Immature natural killer cell (primary cell): Measurements from ENCODE around the gene GBP7. TPM values are rescaled to one million over a fixed set of nuclear protein-coding genes. Genes with fewer than 3 reads are reported as not detected.
A peak's percentile ranks its signal among the peaks of the same experiment; 100 is the strongest.

Experiments
- DNase-seq, 3 donors: peaks; one replicate each; pipeline ENCODE4 v3.0.0; 2022; ENCODE audit warnings: mixed read lengths in 1 of 3
- H3K27ac Mint-ChIP-seq, 6 donors: one replicate each; pipeline ENCODE4 v1.8.0; 2020; ENCODE audit warnings: mixed read lengths in 6 of 6, mild to moderate bottlenecking in 5 of 6, inconsistent platforms in 4 of 6, moderate library complexity in 3 of 6
- H3K27me3 Mint-ChIP-seq, 3 donors: one replicate each; pipeline ENCODE4 v1.8.0; 2020 to 2021; ENCODE audit warnings: low read depth in 3 of 3, mild to moderate bottlenecking in 3 of 3, mixed read lengths in 3 of 3, moderate library complexity in 3 of 3, inconsistent platforms in 1 of 3
- H3K36me3 Mint-ChIP-seq, 3 donors: one replicate each; pipeline ENCODE4 v1.8.0; 2020; ENCODE audit warnings: mixed read lengths in 3 of 3, inconsistent platforms in 2 of 3, mild to moderate bottlenecking in 2 of 3
- H3K4me1 Mint-ChIP-seq, 2 donors: one replicate each; pipeline ENCODE4 v1.8.0; 2020; ENCODE audit warnings: inconsistent platforms in 2 of 2, mild to moderate bottlenecking in 2 of 2, mixed read lengths in 2 of 2, moderate library complexity in 1 of 2
- H3K4me3 Mint-ChIP-seq, 5 donors: one replicate each; pipeline ENCODE4 v1.8.0; 2020; ENCODE audit warnings: mild to moderate bottlenecking in 5 of 5, mixed read lengths in 5 of 5, inconsistent platforms in 3 of 5, moderate library complexity in 3 of 5
- H3K9me3 Mint-ChIP-seq, 6 donors: one replicate each; pipeline ENCODE4 v1.8.0; 2020; ENCODE audit warnings: mild to moderate bottlenecking in 6 of 6, mixed read lengths in 6 of 6, inconsistent platforms in 4 of 6, moderate library complexity in 3 of 6
- polyA plus RNA-seq, 3 donors: library from polyadenylated mRNA; unstranded; fragments of 300-500 nt; fragmentation: Illumina TruSeq; gene quantifications; one replicate each; pipeline ENCODE4 v1.2.3, GENCODE V29; 2021

The GBP7 gene
- polyA plus RNA-seq, 3 donors from 2014 or later, result not detected

- H3K27ac Mint-ChIP-seq, result no peak overlapping the region
- H3K36me3 Mint-ChIP-seq, result no peaks in the 10 kb centered on the region
- no peaks in the 10 kb centered on the region for H3K4me1 Mint-ChIP-seq
- no peak overlapping the region for H3K4me3 Mint-ChIP-seq
- peaks cover 0 to 2% (median 0%) of the 10 kb centered on the region in 3 donors for H3K27me3 Mint-ChIP-seq
- no peaks in the 10 kb centered on the region for H3K9me3 Mint-ChIP-seq
- DNase-seq, result no peak
Measured at GRCh38 chr1:89087241-89087640, 88.6 kb downstream of the GBP7 start.

- H3K4me3 Mint-ChIP-seq, result no peak overlapping the region
- peak in 2 of 3 donors; percentile 44 to 49 for DNase-seq
- no peaks in the 10 kb centered on the region for H3K4me1 Mint-ChIP-seq
- peaks cover 0 to 3% (median 0%) of the 10 kb centered on the region in 3 donors for H3K36me3 Mint-ChIP-seq
- no peak overlapping the region for H3K27ac Mint-ChIP-seq
- peaks cover 0 to 4% (median 0%) of the 10 kb centered on the region in 6 donors for H3K9me3 Mint-ChIP-seq
- peaks cover 0 to 2% (median 0%) of the 10 kb centered on the region in 3 donors for H3K27me3 Mint-ChIP-seq
Measured at GRCh38 chr1:89085781-89086180, 90.0 kb downstream of the GBP7 start.

Other genes with a start within 250 kb of the GBP7 start
- gene KYAT3, start 183.4 kb downstream of the GBP7 start, polyA plus RNA-seq, result 10 to 100 TPM; 13.6 to 19.2 (median 15.6) TPM
- 1 to 10 TPM in 2 of 3 donors, under 1 TPM in 1; 0.93 to 9.2 (median 5.4) TPM for gene RBMXL1, start 183.4 kb downstream of the GBP7 start, polyA plus RNA-seq
- 10 to 100 TPM in 1 of 3 donors, 1 to 10 TPM in 2; 7.7 to 18.2 (median 8.3) TPM for gene GBP3, start 153.1 kb downstream of the GBP7 start, polyA plus RNA-seq
- 10 to 100 TPM; 23.3 to 45.4 (median 43.1) TPM for gene GBP1, start 110.8 kb downstream of the GBP7 start, polyA plus RNA-seq
- gene GBP2, start 49.9 kb downstream of the GBP7 start, polyA plus RNA-seq, result 100 to 1,000 TPM in 2 of 3 donors, 10 to 100 TPM in 1; 90.8 to 141 (median 106) TPM
- 10 to 100 TPM; 43.1 to 75.5 (median 53.1) TPM for gene GBP4, start 22.9 kb upstream of the GBP7 start, polyA plus RNA-seq
- 100 to 1,000 TPM in 1 of 3 donors, 10 to 100 TPM in 2; 74.4 to 212 (median 90.8) TPM for gene GBP5, start 96.9 kb upstream of the GBP7 start, polyA plus RNA-seq
- under 1 TPM in 2 of 3 donors, not detected in 1; 0.17 TPM for gene GBP6, start 188.1 kb upstream of the GBP7 start, polyA plus RNA-seq